Common myeloid progenitor, CD34-positive (primary cell): ENCODE measurements around the gene PRR14L.
A peak's percentile ranks its signal among the peaks of the same experiment; 100 is the strongest.

Source experiments
- CTCF ChIA-PET: fragments of 350-600 bp; sonication (Branson Sonifier 250); formaldehyde crosslinking; loops from one replicate; lab custom pipeline; 2021; ENCODE audit warnings: antibody characterized with exemption; lab: Charles Lee
- POLR2A ChIA-PET: fragments of 350-600 bp; sonication (Branson Sonifier 250); formaldehyde crosslinking; loops from one replicate; lab custom pipeline; 2021; ENCODE audit warnings: antibody characterized with exemption; lab: Charles Lee
- DNase-seq, 3 donors: peaks; one replicate each; pipeline versions ENCODE4 v3.0.0 to v3.0.0-alpha.2; 2013
- H3K27ac ChIP-seq, 2 experiments: 1 replicate in 1 of 2; 2 replicates in 1 of 2; pipeline ENCODE4 v1.7.0; 2013; ENCODE audit warnings: inconsistent platforms in 2 of 2, low read length in 2 of 2, mild to moderate bottlenecking in 2 of 2, low read depth in 1 of 2, moderate library complexity in 1 of 2; ENCODE audit not compliant: severe bottlenecking in 2 of 2, insufficient read depth in 1 of 2, poor library complexity in 1 of 2
- H3K27me3 ChIP-seq, 5 experiments: replicated peaks in 2 of 5; 1 replicate in 3 of 5; 2 replicates in 2 of 5; pipeline versions ENCODE4 v1.6.1 to v1.7.0; 2013; ENCODE audit warnings: low read length in 4 of 5, mild to moderate bottlenecking in 2 of 5, moderate library complexity in 2 of 5, inconsistent platforms in 1 of 5; ENCODE audit not compliant: insufficient read depth in 5 of 5, control insufficient read depth in 4 of 5
- H3K36me3 ChIP-seq, 4 experiments: 1 replicate in 2 of 4; 2 replicates in 2 of 4; pipeline versions ENCODE4 v1.6.1 to v1.7.0; 2013; ENCODE audit warnings: low read length in 3 of 4, control low read depth in 1 of 4, mild to moderate bottlenecking in 1 of 4; ENCODE audit not compliant: control insufficient read depth in 4 of 4, insufficient read depth in 4 of 4
- H3K4me1 ChIP-seq, 4 experiments: 1 replicate in 3 of 4; 2 replicates in 1 of 4; pipeline versions ENCODE4 v1.6.1 to v1.7.1; 2013; ENCODE audit warnings: low read length in 3 of 4, mild to moderate bottlenecking in 3 of 4, control low read depth in 1 of 4, inconsistent platforms in 1 of 4, moderate library complexity in 1 of 4; ENCODE audit not compliant: control insufficient read depth in 4 of 4, insufficient read depth in 4 of 4; ENCODE audit errors: control extremely low read depth in 1 of 4
- H3K4me3 ChIP-seq, 7 experiments: 1 replicate in 4 of 7; 2 replicates in 3 of 7; pipeline versions ENCODE4 v1.5.1 to v1.7.0; 2013; ENCODE audit warnings: mild to moderate bottlenecking in 7 of 7, low read length in 6 of 7, moderate library complexity in 6 of 7, inconsistent platforms in 2 of 7, low read depth in 2 of 7, control low read depth in 1 of 7; ENCODE audit not compliant: insufficient read depth in 4 of 7, control insufficient read depth in 1 of 7; ENCODE audit errors: extremely low read depth in 1 of 7
- H3K9me3 ChIP-seq, 5 experiments: 1 replicate in 4 of 5; 2 replicates in 1 of 5; pipeline versions ENCODE4 v1.6.1 to v1.7.1; 2013; ENCODE audit warnings: low read length in 4 of 5, mild to moderate bottlenecking in 2 of 5, inconsistent platforms in 1 of 5, low read depth in 1 of 5, moderate library complexity in 1 of 5; ENCODE audit not compliant: control insufficient read depth in 4 of 5, insufficient read depth in 2 of 5; ENCODE audit errors: control extremely low read depth in 1 of 5
- WGBS: methylation state at CpG from one replicate; pipeline ENCODE4 v1.1.5; 2013; ENCODE audit not compliant: insufficient coverage; 5-methylcytosine and 5-hydroxymethylcytosine counted together

PRR14L gene

GRCh38 chr22:31635638-31636306, 114.2 kb downstream of the PRR14L start:
- DNase-seq, result no peak
- H3K4me1 ChIP-seq, result peaks cover 4 to 56% (median 40%) of the 10 kb centered on the region in 4 experiments
- 96% methylated on average over 13 of the region's 13 CpGs for WGBS
- no peak overlapping the region for H3K27ac ChIP-seq
- H3K4me3 ChIP-seq, result peak overlapping the region in 1 of 7 experiments; percentile 3
- H3K27me3 ChIP-seq, result no peaks in the 10 kb centered on the region
- no peaks in the 10 kb centered on the region for H3K9me3 ChIP-seq
- H3K36me3 ChIP-seq, result peaks cover 0 to 16% (median 4%) of the 10 kb centered on the region in 4 experiments
- ChIA-PET CTCF (interaction anchor here (0.6 to 6.4 kb wide), 7 partner anchors 9 to 79 kb away, joined by 3 to 48 read pairs (median 6); partner anchors contain the start of gene PISD), POLR2A (interaction anchor here (0.6 kb wide), 1 partner anchor 121 kb away, joined by 3 read pairs; no protein-coding TSS in a partner anchor)

- 84% methylated on average over 4 of the region's 9 CpGs for WGBS
- peaks cover 3 to 47% (median 8%) of the 10 kb centered on the region in 4 experiments for H3K36me3 ChIP-seq
- peaks cover 0 to 56% (median 39%) of the 10 kb centered on the region in 4 experiments for H3K4me1 ChIP-seq
- DNase-seq, result no peak
- peak overlapping the region in 1 of 2 experiments; percentile 82 for H3K27ac ChIP-seq
- POLR2A ChIA-PET, result no interaction called here
- H3K27me3 ChIP-seq, result no peaks in the 10 kb centered on the region
- no peaks in the 10 kb centered on the region for H3K9me3 ChIP-seq
- H3K4me3 ChIP-seq, result peak overlapping the region in 4 of 7 experiments; percentile 67 to 86 (median 76)
- CTCF ChIA-PET, result interaction anchor here (0.8 to 5.4 kb wide), 11 partner anchors 9 to 179 kb away, joined by 3 to 39 read pairs (median 4); partner anchors contain the start of gene PISD
Observed at GRCh38 chr22:31631436-31631835, 118.5 kb downstream of the PRR14L start.
